HG03558 (cell line): Measurements from ENCODE around the gene LINGO4.

Experiments
- ATAC-seq: cut with Tn5 transposase; IDR thresholded peaks from one replicate; pipeline ENCODE4 v1.9.1; 2021; ENCODE audit warnings: moderate number of reproducible peaks; ENCODE audit not compliant: unreplicated experiment; ENCODE audit errors: extremely low read depth

The LINGO4 gene

GRCh38 chr1:151756291-151756690 is 48.9 kb downstream of the LINGO4 start:
- ATAC-seq, result no peak
